ENCODE measurements around the gene DENND2C. TPM values are rescaled to one million over a fixed set of nuclear protein-coding genes. Genes with fewer than 3 reads are reported as not detected.
A peak's percentile ranks its signal among the peaks of the same experiment; 100 is the strongest.

DENND2C gene
- total RNA-seq, 1 experiment from 2014 or later: 1.1 TPM

- H3K27ac ChIP-seq (ENCODE audit: low read length): peak overlapping the region; percentile 99
- peaks cover 6% of the 10 kb centered on the region; the same call in 1 of the 2 replicates for H3K4me1 ChIP-seq (ENCODE audit: control insufficient read depth, insufficient read depth, low read length)
- ChIA-PET POLR2A (interaction anchor here (0.6 kb wide), 1 partner anchor 752 kb away, joined by 3 read pairs; no protein-coding TSS in a partner anchor), CTCF (no interaction called here)
- in situ Hi-C loops (cut with HindIII; ENCODE audit: low pct_unique_long_range_greater_than_20kb, low sequenced_read_pairs) (no loop called here), intact Hi-C loops (cut with micrococcal nuclease; ENCODE audit: unreplicated experiment) (no loop called here)
- no peak for TF ChIP-seq CTCF (IDR thresholded peaks at IDR 0.05)
- TF ChIP-seq POLR2AphosphoS5 (IDR thresholded peaks at IDR 0.05; ENCODE audit: low read depth, low read length): no peak
- TF ChIP-seq SIN3A (IDR thresholded peaks at IDR 0.05; ENCODE audit: borderline replicate concordance, insufficient read depth, low read depth, low read length): no peak
- TF ChIP-seq REST (IDR thresholded peaks at IDR 0.05; ENCODE audit: insufficient read depth in 1 of 2, low read depth in 2 of 2, low read length in 1 of 2): no peak
- peak overlapping the region; percentile 98 to 99 for H3K4me3 ChIP-seq (ENCODE audit: low read depth in 2 of 2, low read length in 2 of 2)
- 0 out of 2 replicates have a peak, but pooled peaks have one; percentile 8 for ATAC-seq
- TSS peak; percentile 63 for BruUV-seq (replicated peaks)
- no peaks in the 10 kb centered on the region for H3K27me3 ChIP-seq (ENCODE audit: control insufficient read depth, insufficient read depth, low read length)
- no peaks in the 10 kb centered on the region for H3K9me3 ChIP-seq (ENCODE audit: control insufficient read depth, insufficient read depth, low read depth, low read length)
- no peak for DNase-seq (ENCODE audit: low read depth, low spot score)
- peaks cover 37% of the 10 kb centered on the region for H3K36me3 ChIP-seq (ENCODE audit: control insufficient read depth, insufficient read depth, low read length)
These were observed 46.1 kb upstream of the DENND2C start for GRCh38 chr1:114715952-114716303.

- in situ Hi-C loops (cut with HindIII; ENCODE audit: low pct_unique_long_range_greater_than_20kb, low sequenced_read_pairs): no loop called here
- no peak for DNase-seq (ENCODE audit: low read depth, low spot score)
- BruUV-seq (replicated peaks): TSS peak; percentile 9
- H3K36me3 ChIP-seq (ENCODE audit: control insufficient read depth, insufficient read depth, low read length): peaks cover 35% of the 10 kb centered on the region
- no peaks in the 10 kb centered on the region for H3K9me3 ChIP-seq (ENCODE audit: control insufficient read depth, insufficient read depth, low read depth, low read length)
- TF ChIP-seq POLR2AphosphoS5 (IDR thresholded peaks at IDR 0.05; ENCODE audit: low read depth, low read length) (no peak), SIN3A (IDR thresholded peaks at IDR 0.05; ENCODE audit: borderline replicate concordance, insufficient read depth, low read depth, low read length) (no peak), TCF7L2 (IDR thresholded peaks at IDR 0.05; ENCODE audit: low read depth, low read length) (no peak), REST (IDR thresholded peaks at IDR 0.05; ENCODE audit: insufficient read depth in 1 of 2, low read depth in 2 of 2, low read length in 1 of 2) (no peak), CTCF (IDR thresholded peaks at IDR 0.05) (no peak)
- H3K4me1 ChIP-seq (ENCODE audit: control insufficient read depth, insufficient read depth, low read length): peaks cover 6% of the 10 kb centered on the region; the same call in 1 of the 2 replicates
- ATAC-seq: no peak
- intact Hi-C loops (cut with micrococcal nuclease; ENCODE audit: unreplicated experiment): no loop called here
- H3K4me3 ChIP-seq (ENCODE audit: low read depth in 2 of 2, low read length in 2 of 2): no peak overlapping the region
- H3K27ac ChIP-seq (ENCODE audit: low read length): no peak overlapping the region
- ChIA-PET CTCF (no interaction called here), POLR2A (interaction anchor here (0.5 to 0.6 kb wide), 2 partner anchors 29 to 270 kb away, joined by 3 to 6 read pairs; no protein-coding TSS in a partner anchor)
- H3K27me3 ChIP-seq (ENCODE audit: control insufficient read depth, insufficient read depth, low read length): no peaks in the 10 kb centered on the region
These were observed 43.1 kb upstream of the DENND2C start for GRCh38 chr1:114712977-114713376.
